Mesenchymal stem cell (in vitro differentiated cells and primary cell): ENCODE data around the gene OMA1.

Source experiments
- DNase-seq: peaks from one replicate; pipeline ENCODE4 v3.0.0-alpha.2; 2013
- H2AFZ ChIP-seq: one replicate; pipeline ENCODE4 v1.6.1; 2013; ENCODE audit warnings: low read depth, mild to moderate bottlenecking, control low read depth, inconsistent platforms, low read length, moderate library complexity
- H2AK5ac ChIP-seq: 2 replicates; pipeline ENCODE4 v1.6.1; 2013; ENCODE audit warnings: low read length, moderate library complexity, mild to moderate bottlenecking, inconsistent platforms; ENCODE audit not compliant: severe bottlenecking
- H2BK120ac ChIP-seq: one replicate; pipeline ENCODE4 v1.6.1; 2013; ENCODE audit warnings: low read depth, mild to moderate bottlenecking, inconsistent platforms, low read length, moderate library complexity
- H2BK12ac ChIP-seq, 2 experiments: one replicate each; pipeline ENCODE4 v1.6.1; 2013; ENCODE audit warnings: inconsistent platforms in 2 of 2, low read length in 2 of 2, mild to moderate bottlenecking in 2 of 2, moderate library complexity in 2 of 2, control low read depth in 1 of 2
- H2BK15ac ChIP-seq: one replicate; pipeline ENCODE4 v1.6.1; 2013; ENCODE audit warnings: mild to moderate bottlenecking, low read depth, inconsistent platforms; ENCODE audit not compliant: poor library complexity, severe bottlenecking
- H2BK5ac ChIP-seq: 2 replicates; pipeline ENCODE4 v1.6.1; 2013; ENCODE audit warnings: low read depth, mild to moderate bottlenecking, low read length, control low read depth, inconsistent platforms; ENCODE audit not compliant: poor library complexity, severe bottlenecking
- H3K14ac ChIP-seq, 2 experiments: one replicate each; pipeline ENCODE4 v1.6.1; 2013; ENCODE audit warnings: inconsistent platforms in 2 of 2, low read length in 2 of 2, control low read depth in 1 of 2, mild to moderate bottlenecking in 1 of 2, moderate library complexity in 1 of 2
- H3K18ac ChIP-seq, 2 experiments: one replicate each; pipeline ENCODE4 v1.6.1; 2013; ENCODE audit warnings: inconsistent platforms in 2 of 2, low read length in 2 of 2, control low read depth in 1 of 2, low read depth in 1 of 2, mild to moderate bottlenecking in 1 of 2
- H3K23ac ChIP-seq, 2 experiments: one replicate each; pipeline ENCODE4 v1.6.1; 2013; ENCODE audit warnings: inconsistent platforms in 2 of 2, low read length in 2 of 2, mild to moderate bottlenecking in 2 of 2, moderate library complexity in 2 of 2, control low read depth in 1 of 2
- H3K27ac ChIP-seq: 2 replicates; pipeline ENCODE4 v1.5.1; 2013; ENCODE audit warnings: mild to moderate bottlenecking, moderate library complexity, low read length, control low read depth, inconsistent platforms; ENCODE audit not compliant: poor library complexity, severe bottlenecking
- H3K27me3 ChIP-seq, 2 experiments: 2 replicates each; pipeline versions ENCODE4 v1.6.1 to v1.7.0; 2013; ENCODE audit warnings: low read length in 2 of 2, mild to moderate bottlenecking in 2 of 2, moderate library complexity in 2 of 2, control low read depth in 1 of 2, inconsistent platforms in 1 of 2; ENCODE audit not compliant: control insufficient read depth in 1 of 2, insufficient read depth in 1 of 2
- H3K36me3 ChIP-seq, 2 experiments: 2 replicates each; pipeline versions ENCODE4 v1.6.1 to v1.7.0; 2013; ENCODE audit warnings: low read length in 2 of 2, control low read depth in 1 of 2, inconsistent platforms in 1 of 2, low read depth in 1 of 2, mild to moderate bottlenecking in 1 of 2; ENCODE audit not compliant: insufficient read depth in 2 of 2, control insufficient read depth in 1 of 2
- H3K4ac ChIP-seq, 2 experiments: one replicate each; pipeline ENCODE4 v1.6.1; 2013; ENCODE audit warnings: inconsistent platforms in 2 of 2, low read length in 2 of 2, mild to moderate bottlenecking in 2 of 2, moderate library complexity in 2 of 2, control low read depth in 1 of 2, low read depth in 1 of 2
- H3K4me1 ChIP-seq: 2 replicates; pipeline ENCODE4 v1.6.1; 2013; ENCODE audit warnings: low read depth, low read length, control low read depth; ENCODE audit not compliant: control insufficient read depth, insufficient read depth
- H3K4me2 ChIP-seq: 2 replicates; pipeline ENCODE4 v1.6.1; 2013; ENCODE audit warnings: low read length, mild to moderate bottlenecking, inconsistent platforms; ENCODE audit not compliant: poor library complexity, severe bottlenecking
- H3K4me3 ChIP-seq, 2 experiments: 2 replicates each; pipeline versions ENCODE4 v1.5.1 to v1.7.0; 2013; ENCODE audit warnings: low read length in 2 of 2, mild to moderate bottlenecking in 2 of 2, control low read depth in 1 of 2, low read depth in 1 of 2; ENCODE audit not compliant: insufficient read depth in 1 of 2
- H3K79me1 ChIP-seq: replicated peaks from 2 replicates; pipeline ENCODE4 v1.6.1; 2013; ENCODE audit warnings: mild to moderate bottlenecking, control low read depth, low read length, inconsistent platforms; ENCODE audit not compliant: poor library complexity, severe bottlenecking
- H3K9ac ChIP-seq: 2 replicates; pipeline ENCODE4 v1.7.0; 2013; ENCODE audit warnings: mild to moderate bottlenecking, low read length, moderate library complexity
- H3K9me3 ChIP-seq: 2 replicates; pipeline ENCODE4 v1.7.0; 2013; ENCODE audit warnings: mild to moderate bottlenecking, low read length; ENCODE audit not compliant: control insufficient read depth
- H4K8ac ChIP-seq: one replicate; pipeline ENCODE4 v1.6.1; 2013; ENCODE audit warnings: inconsistent platforms, mild to moderate bottlenecking, low read length, moderate library complexity
- H4K91ac ChIP-seq: one replicate; pipeline ENCODE4 v1.6.1; 2013; ENCODE audit warnings: mild to moderate bottlenecking, low read length, inconsistent platforms
- WGBS: methylation state at CpG from one replicate; pipeline ENCODE4 v1.1.7; 2013; ENCODE audit warnings: mixed read lengths; 5-methylcytosine and 5-hydroxymethylcytosine counted together

OMA1 gene

GRCh38 chr1:58476179-58476578, 70.3 kb downstream of the OMA1 start:
- WGBS = 93% methylated on average over 3 of the region's 3 CpGs
- no peak overlapping the region for H2AK5ac ChIP-seq
- H3K36me3 ChIP-seq = no peaks in the 10 kb centered on the region
- DNase-seq = no peak
- no peaks in the 10 kb centered on the region for H3K9me3 ChIP-seq
- H3K4me2 ChIP-seq = no peak overlapping the region
- no peak overlapping the region for H3K27ac ChIP-seq
- no peak overlapping the region for H3K18ac ChIP-seq
- no peak overlapping the region for H3K4me3 ChIP-seq
- no peak overlapping the region for H2BK12ac ChIP-seq
- H2BK120ac ChIP-seq = no peak overlapping the region
- no peaks in the 10 kb centered on the region for H3K79me1 ChIP-seq
- no peak overlapping the region for H4K8ac ChIP-seq
- H3K4me1 ChIP-seq = no peaks in the 10 kb centered on the region
- no peak overlapping the region for H3K23ac ChIP-seq
- no peak overlapping the region for H2BK5ac ChIP-seq
- no peak overlapping the region for H3K14ac ChIP-seq
- no peak overlapping the region for H2BK15ac ChIP-seq
- no peaks in the 10 kb centered on the region for H3K27me3 ChIP-seq
- no peak overlapping the region for H4K91ac ChIP-seq
- no peak overlapping the region for H2AFZ ChIP-seq
- H3K4ac ChIP-seq = no peak overlapping the region
- no peak overlapping the region for H3K9ac ChIP-seq

GRCh38 chr1:58469476-58469875, 77.0 kb downstream of the OMA1 start:
- Histone ChIP-seq H3K14ac (no peak overlapping the region), H3K9ac (no peak overlapping the region), H3K18ac (no peak overlapping the region), H4K91ac (no peak overlapping the region), H3K36me3 (no peaks in the 10 kb centered on the region), H2BK5ac (no peak overlapping the region), H2AFZ (no peak overlapping the region), H3K4me2 (no peak overlapping the region), H3K4me3 (no peak overlapping the region), H3K9me3 (no peaks in the 10 kb centered on the region), H3K23ac (no peak overlapping the region), H2BK15ac (no peak overlapping the region), H3K27ac (no peak overlapping the region), H2BK12ac (no peak overlapping the region), H2BK120ac (no peak overlapping the region), H4K8ac (no peak overlapping the region), H2AK5ac (no peak overlapping the region), H3K79me1 (no peaks in the 10 kb centered on the region), H3K4ac (no peak overlapping the region), H3K4me1 (peaks cover 1% of the 10 kb centered on the region), H3K27me3 (no peaks in the 10 kb centered on the region)
- 95% methylated on average over 2 of the region's 3 CpGs for WGBS
- DNase-seq = no peak

- no peak overlapping the region for H4K91ac ChIP-seq
- DNase-seq = no peak
- H3K4ac ChIP-seq = no peak overlapping the region
- H2BK120ac ChIP-seq = no peak overlapping the region
- H3K4me2 ChIP-seq = no peak overlapping the region
- no peaks in the 10 kb centered on the region for H3K27me3 ChIP-seq
- no peaks in the 10 kb centered on the region for H3K9me3 ChIP-seq
- no peak overlapping the region for H4K8ac ChIP-seq
- H3K9ac ChIP-seq = no peak overlapping the region
- H3K79me1 ChIP-seq = no peaks in the 10 kb centered on the region
- H3K23ac ChIP-seq = no peak overlapping the region
- H2BK12ac ChIP-seq = no peak overlapping the region
- H2BK15ac ChIP-seq = no peak overlapping the region
- no peaks in the 10 kb centered on the region for H3K36me3 ChIP-seq
- no peak overlapping the region for H3K4me3 ChIP-seq
- peaks cover 1% of the 10 kb centered on the region for H3K4me1 ChIP-seq
- H3K18ac ChIP-seq = no peak overlapping the region
- H3K14ac ChIP-seq = no peak overlapping the region
- no peak overlapping the region for H2BK5ac ChIP-seq
- no peak overlapping the region for H3K27ac ChIP-seq
- H2AK5ac ChIP-seq = no peak overlapping the region
- H2AFZ ChIP-seq = no peak overlapping the region
Observed at GRCh38 chr1:58469016-58469415, 77.5 kb downstream of the OMA1 start.

- DNase-seq = no peak
- H4K8ac ChIP-seq = no peak overlapping the region
- H3K9me3 ChIP-seq = no peaks in the 10 kb centered on the region
- no peak overlapping the region for H3K9ac ChIP-seq
- no peak overlapping the region for H3K23ac ChIP-seq
- no peak overlapping the region for H3K4me2 ChIP-seq
- no peak overlapping the region for H3K4ac ChIP-seq
- H2BK5ac ChIP-seq = no peak overlapping the region
- H2AK5ac ChIP-seq = no peak overlapping the region
- H3K27me3 ChIP-seq = no peaks in the 10 kb centered on the region
- no peak overlapping the region for H3K27ac ChIP-seq
- no peak overlapping the region for H3K4me3 ChIP-seq
- no peak overlapping the region for H4K91ac ChIP-seq
- no peak overlapping the region for H2AFZ ChIP-seq
- H2BK12ac ChIP-seq = no peak overlapping the region
- no peak overlapping the region for H2BK15ac ChIP-seq
- 79% methylated on average over 5 of the region's 5 CpGs for WGBS
- no peak overlapping the region for H2BK120ac ChIP-seq
- no peaks in the 10 kb centered on the region for H3K79me1 ChIP-seq
- no peak overlapping the region for H3K14ac ChIP-seq
- H3K4me1 ChIP-seq = peaks cover 1% of the 10 kb centered on the region
- no peak overlapping the region for H3K18ac ChIP-seq
- H3K36me3 ChIP-seq = no peaks in the 10 kb centered on the region
Observed at GRCh38 chr1:58468612-58469011, 77.9 kb downstream of the OMA1 start.
